Gastrocnemius medialis (tissue), 4 donors: ENCODE data around the gene MED27.

Experiments used
- POLR2A ChIP-seq, 2 donors: fragments of 450-650 bp; IDR thresholded peaks; one replicate each; pipeline ENCODE4 v1.6.1; 2017; ENCODE audit warnings: antibody characterized with exemption in 2 of 2, mild to moderate bottlenecking in 2 of 2, moderate library complexity in 2 of 2
- TF ChIP-seq, protein P1 (sequence below), 5 experiments: fragments of 450-650 bp in 3 of 5; fragments of 200-600 bp in 2 of 5; sonication (generic) in 2 of 5; IDR thresholded peaks in 4 of 5; conservative IDR thresholded peaks in 1 of 5; 1 replicate in 4 of 5; 2 replicates in 1 of 5; pipeline ENCODE4 v1.5.1; 2016 to 2019; ENCODE audit warnings: antibody characterized with exemption in 5 of 5, mild to moderate bottlenecking in 3 of 5, moderate library complexity in 3 of 5

DNA sequence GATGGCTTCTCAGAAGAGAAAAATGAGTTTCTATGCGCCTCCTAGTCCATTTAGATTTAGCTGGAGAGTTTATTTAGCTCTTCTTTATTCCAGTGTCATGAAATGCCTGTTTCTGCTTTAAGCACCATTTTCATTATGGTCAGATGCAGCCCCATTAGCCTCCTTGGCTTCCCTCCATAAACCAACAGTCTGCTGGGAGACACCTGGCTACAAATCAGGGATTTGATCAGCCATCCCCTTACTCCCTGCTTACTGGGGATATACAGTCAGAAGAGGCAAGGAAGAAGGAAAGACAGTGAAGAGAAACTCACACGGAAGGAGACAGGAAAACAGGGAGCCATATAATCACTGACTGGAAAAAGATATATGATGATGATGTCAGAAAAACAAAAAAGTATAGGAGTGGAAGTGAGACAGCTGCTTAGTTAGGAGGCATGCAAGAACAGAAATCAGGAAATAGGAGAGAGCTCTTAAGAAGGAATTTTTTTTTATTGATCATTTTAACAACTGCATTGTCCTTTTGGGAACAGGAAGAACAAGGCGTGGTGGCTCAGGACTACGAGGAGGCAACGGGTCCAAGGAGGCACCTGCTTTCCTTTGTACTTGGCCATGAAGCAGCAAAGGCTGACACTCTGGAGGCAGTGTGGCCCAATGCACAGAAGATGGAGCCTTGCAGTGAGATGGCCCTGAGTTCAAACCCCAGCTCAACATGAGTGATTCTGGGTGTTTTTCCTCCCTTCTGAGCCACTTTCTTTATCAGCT, 56.1 kb downstream of the MED27 start:
- TF ChIP-seq, protein P1, sequence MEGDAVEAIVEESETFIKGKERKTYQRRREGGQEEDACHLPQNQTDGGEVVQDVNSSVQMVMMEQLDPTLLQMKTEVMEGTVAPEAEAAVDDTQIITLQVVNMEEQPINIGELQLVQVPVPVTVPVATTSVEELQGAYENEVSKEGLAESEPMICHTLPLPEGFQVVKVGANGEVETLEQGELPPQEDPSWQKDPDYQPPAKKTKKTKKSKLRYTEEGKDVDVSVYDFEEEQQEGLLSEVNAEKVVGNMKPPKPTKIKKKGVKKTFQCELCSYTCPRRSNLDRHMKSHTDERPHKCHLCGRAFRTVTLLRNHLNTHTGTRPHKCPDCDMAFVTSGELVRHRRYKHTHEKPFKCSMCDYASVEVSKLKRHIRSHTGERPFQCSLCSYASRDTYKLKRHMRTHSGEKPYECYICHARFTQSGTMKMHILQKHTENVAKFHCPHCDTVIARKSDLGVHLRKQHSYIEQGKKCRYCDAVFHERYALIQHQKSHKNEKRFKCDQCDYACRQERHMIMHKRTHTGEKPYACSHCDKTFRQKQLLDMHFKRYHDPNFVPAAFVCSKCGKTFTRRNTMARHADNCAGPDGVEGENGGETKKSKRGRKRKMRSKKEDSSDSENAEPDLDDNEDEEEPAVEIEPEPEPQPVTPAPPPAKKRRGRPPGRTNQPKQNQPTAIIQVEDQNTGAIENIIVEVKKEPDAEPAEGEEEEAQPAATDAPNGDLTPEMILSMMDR (IDR thresholded peaks at IDR 0.05 in 4 of 5, conservative IDR thresholded peaks at IDR 0.05 in 1 of 5) = no peak
- no peak for TF ChIP-seq POLR2A (IDR thresholded peaks at IDR 0.05)
